DOHH2 (cell line): ENCODE results near the gene PRCC.

ENCODE experiments used
- H3F3A ChIP-seq: fragments of 200-600 bp; sonication (generic), shearing (Covaris generic); 2 replicates; pipeline ENCODE4 v1.6.0; 2016; ENCODE audit warnings: antibody characterized with exemption, mild to moderate bottlenecking; ENCODE audit not compliant: control insufficient read depth, insufficient read depth
- H3K27ac ChIP-seq: fragments of 200-600 bp; sonication (generic); 2 replicates; pipeline ENCODE4 v1.5.1; 2014; ENCODE audit warnings: low read depth, mild to moderate bottlenecking, low read length, moderate library complexity
- H3K27me3 ChIP-seq: fragments of 200-600 bp; sonication (generic); 2 replicates; pipeline ENCODE4 v1.6.1; 2014; ENCODE audit warnings: mild to moderate bottlenecking, low read length, mixed read lengths; ENCODE audit not compliant: control insufficient read depth
- H3K36me3 ChIP-seq: fragments of 200-600 bp; sonication (generic); 2 replicates; pipeline ENCODE4 v1.6.1; 2014; ENCODE audit warnings: mild to moderate bottlenecking, low read length, moderate library complexity, mixed read lengths; ENCODE audit not compliant: control insufficient read depth
- H3K4me1 ChIP-seq: fragments of 200-600 bp; sonication (generic); 2 replicates; pipeline ENCODE4 v1.6.1; 2014; ENCODE audit warnings: mild to moderate bottlenecking, low read length, mixed read lengths; ENCODE audit not compliant: control insufficient read depth
- H3K4me2 ChIP-seq: fragments of 200-600 bp; sonication (generic); 2 replicates; pipeline ENCODE4 v1.6.0; 2014; ENCODE audit warnings: mild to moderate bottlenecking, low read length, moderate library complexity
- H3K4me3 ChIP-seq: fragments of 200-600 bp; sonication (generic); 2 replicates; pipeline ENCODE4 v1.5.1; 2014; ENCODE audit warnings: mild to moderate bottlenecking, low read length, mixed read lengths
- H3K79me2 ChIP-seq: fragments of 200-600 bp; sonication (generic); 2 replicates; pipeline ENCODE4 v1.6.1; 2014; ENCODE audit warnings: mild to moderate bottlenecking, low read length, mixed read lengths; ENCODE audit not compliant: control insufficient read depth
- H3K9me2 ChIP-seq: fragments of 200-600 bp; sonication (generic); replicated peaks from 2 replicates; pipeline ENCODE4 v1.6.1; 2014; ENCODE audit warnings: mild to moderate bottlenecking, low read length, mixed read lengths; ENCODE audit not compliant: control insufficient read depth
- H3K9me3 ChIP-seq: fragments of 200-600 bp; sonication (generic); 2 replicates; pipeline ENCODE4 v1.6.1; 2014; ENCODE audit warnings: antibody characterized with exemption, low read length, mixed read lengths; ENCODE audit not compliant: control insufficient read depth, insufficient read depth
- H4K20me1 ChIP-seq: fragments of 200-600 bp; sonication (generic); 2 replicates; pipeline ENCODE4 v1.6.0; 2014; ENCODE audit warnings: low read depth, mild to moderate bottlenecking, antibody characterized with exemption, low read length, moderate library complexity; ENCODE audit not compliant: control insufficient read depth, insufficient read depth
- CTCF ChIP-seq: fragments of 200-600 bp; sonication (generic); IDR thresholded peaks from one replicate; pipeline ENCODE4 v1.5.1; 2014; ENCODE audit warnings: antibody characterized with exemption, mild to moderate bottlenecking, low read depth, low read length; ENCODE audit not compliant: poor library complexity, severe bottlenecking
- EZH2phosphoT487 ChIP-seq: fragments of 200-600 bp; sonication (generic); IDR thresholded peaks from 2 replicates; pipeline ENCODE4 v1.6.1; 2017; ENCODE audit warnings: borderline replicate concordance, mild to moderate bottlenecking, antibody characterized with exemption, low read length, moderate library complexity, mixed read lengths

Gene PRCC

GRCh38 chr1:156788136-156788535 is 20.8 kb downstream of the PRCC start:
- Histone ChIP-seq H3K36me3 (peaks cover 72% of the 10 kb centered on the region), H3K79me2 (peaks cover 14% of the 10 kb centered on the region), H3K27me3 (no peaks in the 10 kb centered on the region), H3K9me3 (no peaks in the 10 kb centered on the region), H3K4me2 (no peak overlapping the region), H4K20me1 (no peaks in the 10 kb centered on the region; the same call in 1 of the 2 replicates), H3K4me1 (peaks cover 4% of the 10 kb centered on the region), H3K9me2 (no peaks in the 10 kb centered on the region), H3K27ac (no peak overlapping the region), H3K4me3 (no peak overlapping the region), H3F3A (no peaks in the 10 kb centered on the region)
- TF ChIP-seq CTCF (no peak), EZH2phosphoT487 (no peak)

GRCh38 chr1:156789621-156790318 is 22.4 kb downstream of the PRCC start:
- Histone ChIP-seq H4K20me1 (no peaks in the 10 kb centered on the region; the same call in 1 of the 2 replicates), H3F3A (peaks cover 2% of the 10 kb centered on the region; the same call in 1 of the 2 replicates), H3K4me3 (no peak overlapping the region), H3K4me1 (peaks cover 8% of the 10 kb centered on the region), H3K9me3 (no peaks in the 10 kb centered on the region), H3K9me2 (no peaks in the 10 kb centered on the region), H3K27ac (no peak overlapping the region), H3K4me2 (no peak overlapping the region), H3K27me3 (no peaks in the 10 kb centered on the region), H3K79me2 (peaks cover 9% of the 10 kb centered on the region; the same call in 1 of the 2 replicates), H3K36me3 (peaks cover 74% of the 10 kb centered on the region)
- no peak for TF ChIP-seq EZH2phosphoT487
- TF ChIP-seq CTCF = no peak

- no peaks in the 10 kb centered on the region for H3K9me3 ChIP-seq
- no peak overlapping the region for H3K27ac ChIP-seq
- peaks cover 5% of the 10 kb centered on the region; the same call in 1 of the 2 replicates for H3K79me2 ChIP-seq
- H3K4me1 ChIP-seq = peaks cover 28% of the 10 kb centered on the region
- H3K4me2 ChIP-seq = no peak overlapping the region
- H3K27me3 ChIP-seq = no peaks in the 10 kb centered on the region
- H3K4me3 ChIP-seq = no peak overlapping the region
- no peak for TF ChIP-seq EZH2phosphoT487
- no peak for TF ChIP-seq CTCF
- peaks cover 10% of the 10 kb centered on the region for H3F3A ChIP-seq
- H3K36me3 ChIP-seq = peaks cover 88% of the 10 kb centered on the region
- H4K20me1 ChIP-seq = no peaks in the 10 kb centered on the region; the same call in 1 of the 2 replicates
- H3K9me2 ChIP-seq = no peaks in the 10 kb centered on the region
Measured at GRCh38 chr1:156794506-156795373, 27.4 kb downstream of the PRCC start.
